Erythroblast (primary cell): ENCODE data around the gene BTBD2.

Experiments
- GATA1 ChIP-seq: IDR thresholded peaks from 2 replicates; pipeline ENCODE4 v1.6.1; 2011; ENCODE audit warnings: low read depth, mild to moderate bottlenecking, control low read depth, low read length, moderate library complexity
- POLR2A ChIP-seq: IDR thresholded peaks from 2 replicates; pipeline ENCODE4 v1.6.1; 2011; ENCODE audit warnings: mild to moderate bottlenecking, low read length

- no peak for TF ChIP-seq POLR2A
- TF ChIP-seq GATA1 = no peak
Measured at GRCh38 chr19:1944088-1944915, 71.2 kb downstream of the BTBD2 start.
